ENCODE results near the gene SH3RF3. TPM values are rescaled to one million over a fixed set of nuclear protein-coding genes. Genes with fewer than 3 reads are reported as not detected.

The SH3RF3 gene
- total and polyA plus RNA-seq, 2 of the 13 experiments (the other 11 are each of a cell fraction or from before 2014, with no cell fraction given) = 0.04 TPM; not detected in 1

DNA sequence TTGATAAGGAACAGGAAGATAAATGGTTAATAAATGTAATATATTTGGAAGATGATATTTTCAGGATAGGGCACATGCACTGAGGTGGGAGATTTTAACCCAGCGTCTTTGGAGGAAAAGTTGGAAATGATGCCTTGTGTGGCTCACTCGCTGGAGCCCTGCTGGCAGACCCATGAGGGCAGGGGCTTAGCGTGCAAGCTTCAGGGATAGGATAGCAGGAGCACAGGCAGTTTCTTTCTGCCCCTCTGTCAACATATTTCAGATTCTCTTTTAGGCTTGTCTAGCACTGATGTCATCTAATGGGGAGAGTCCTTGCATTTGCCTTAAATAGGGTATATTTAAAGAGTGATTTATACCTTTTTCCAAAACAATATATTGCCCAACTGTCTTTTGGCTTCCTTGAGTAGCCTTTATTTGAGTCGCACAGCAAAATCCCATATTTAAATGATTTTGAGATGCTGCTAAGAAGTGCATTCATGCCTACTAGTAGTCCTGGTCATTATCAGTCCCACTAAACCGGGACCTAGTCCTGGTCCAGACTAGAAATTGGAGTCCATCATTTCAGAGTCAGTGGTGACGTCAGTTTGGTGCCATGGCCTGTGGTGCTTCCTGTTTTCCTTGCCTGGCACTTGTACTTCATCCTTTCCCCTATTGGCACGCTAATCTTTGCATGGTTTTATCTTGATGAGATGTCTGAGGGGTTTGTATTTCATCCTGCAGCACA, 45.8 kb downstream of the SH3RF3 start:
- ATAC-seq (no peak), FAIRE-seq (no peak), DNase-seq (ENCODE audit: low spot score) (no peak)
- TF ChIP-seq ATF7 (IDR thresholded peaks at IDR 0.05) (peak; percentile 12; the same call in 1 of the 2 replicates), ATF7 (CRISPR knock-in tag; IDR thresholded peaks at IDR 0.05) (no peak), PTBP1 (IDR thresholded peaks at IDR 0.05; ENCODE audit: low read depth, low read length, poor library complexity, severe bottlenecking) (no peak), CREB1 (IDR thresholded peaks at IDR 0.05) (peak; percentile 81), CREB1 (CRISPR knock-in tag; IDR thresholded peaks at IDR 0.05) (no peak)
- in situ Hi-C loops (cut with HindIII; ENCODE audit: extremely low pct_ligation_motif_present, low pct_unique_long_range_greater_than_20kb) = no loop called here
- WGBS (ENCODE audit: low lambda C conversion rate) = 36% methylated on average over 7 of the region's 7 CpGs
- no peaks in the 10 kb centered on the region for H3K36me3 ChIP-seq (replicated peaks in 1 of 2; ENCODE audit: control insufficient read depth in 1 of 2, insufficient read depth in 2 of 2, low read length in 2 of 2)
- no peak overlapping the region for H3K27ac ChIP-seq (ENCODE audit: extremely low read length, insufficient read depth, low read length)
- H3K27me3 ChIP-seq (ENCODE audit: control insufficient read depth in 1 of 2, insufficient read depth in 2 of 2, low read length in 2 of 2) = 0 out of 5 replicates have a peak, but pooled peaks cover 0 to 1% of the 10 kb centered on the region in 2 experiments
- H3K9ac ChIP-seq (ENCODE audit: insufficient read depth, low read depth, low read length) = no peak overlapping the region
- peaks cover 8% of the 10 kb centered on the region for H3K9me3 ChIP-seq (ENCODE audit: low read length)
- no peak overlapping the region for H3K4me2 ChIP-seq (ENCODE audit: low read depth, low read length)
- no peak overlapping the region for H2AFZ ChIP-seq (ENCODE audit: low read length)
- intact Hi-C loops (cut with micrococcal nuclease; ENCODE audit: unreplicated experiment) = no loop called here
- BruUV-seq (replicated peaks) = no TSS peak
- ChIA-PET CTCF (ENCODE audit: low intra/inter-chr PET ratio, low total read pairs) (no interaction called here), POLR2A (no interaction called here)
- H4K20me1 ChIP-seq (ENCODE audit: insufficient read depth, low read length) = no peaks in the 10 kb centered on the region
- no peaks in the 10 kb centered on the region for H3K4me1 ChIP-seq (ENCODE audit: insufficient read depth, low read length)
- H3K79me2 ChIP-seq (ENCODE audit: insufficient read depth, low read length) = no peaks in the 10 kb centered on the region
- H3K4me3 ChIP-seq (replicated peaks in 1 of 3; ENCODE audit: insufficient read depth in 1 of 3, low read depth in 2 of 3, low read length in 3 of 3) = no peak overlapping the region

DNA sequence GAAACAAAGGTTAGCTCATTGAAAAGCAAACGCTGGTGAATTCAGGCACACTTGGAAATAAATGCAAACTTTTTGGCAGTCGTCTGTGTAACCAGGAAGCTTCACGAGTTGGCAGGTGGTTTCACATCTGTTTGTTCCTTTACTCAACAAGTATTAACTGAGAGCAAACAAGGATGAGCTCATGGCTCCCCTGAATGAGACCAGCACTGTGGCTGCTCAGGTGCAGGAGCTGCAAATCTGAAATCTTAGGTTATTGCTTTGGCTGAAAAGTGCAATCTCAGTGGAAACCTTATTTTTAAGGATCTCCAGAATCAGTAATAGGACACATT, 46.3 kb downstream of the SH3RF3 start:
- H3K27me3 ChIP-seq (ENCODE audit: control insufficient read depth in 1 of 2, insufficient read depth in 2 of 2, low read length in 2 of 2) = 0 out of 5 replicates have a peak, but pooled peaks cover 0 to 1% of the 10 kb centered on the region in 2 experiments
- in situ Hi-C loops (cut with HindIII; ENCODE audit: extremely low pct_ligation_motif_present, low pct_unique_long_range_greater_than_20kb) (no loop called here), intact Hi-C loops (cut with micrococcal nuclease; ENCODE audit: unreplicated experiment) (no loop called here)
- no peaks in the 10 kb centered on the region for H3K79me2 ChIP-seq (ENCODE audit: insufficient read depth, low read length)
- 23% methylated on average over 3 of the region's 3 CpGs for WGBS (ENCODE audit: low lambda C conversion rate)
- no peak for DNase-seq (ENCODE audit: low spot score)
- POLR2A ChIA-PET = no interaction called here
- no TSS peak for BruUV-seq (replicated peaks)
- no peak overlapping the region for H3K4me3 ChIP-seq (replicated peaks in 1 of 3; ENCODE audit: insufficient read depth in 1 of 3, low read depth in 2 of 3, low read length in 3 of 3)
- FAIRE-seq = no peak
- no peaks in the 10 kb centered on the region for H3K4me1 ChIP-seq (ENCODE audit: insufficient read depth, low read length)
- no peaks in the 10 kb centered on the region for H4K20me1 ChIP-seq (ENCODE audit: insufficient read depth, low read length)
- no peak overlapping the region for H2AFZ ChIP-seq (ENCODE audit: low read length)
- H3K9me3 ChIP-seq (ENCODE audit: low read length) = peaks cover 8% of the 10 kb centered on the region
- H3K36me3 ChIP-seq (replicated peaks in 1 of 2; ENCODE audit: control insufficient read depth in 1 of 2, insufficient read depth in 2 of 2, low read length in 2 of 2) = no peaks in the 10 kb centered on the region
- no peak overlapping the region for H3K4me2 ChIP-seq (ENCODE audit: low read depth, low read length)
- ATAC-seq = no peak
- CTCF ChIA-PET (ENCODE audit: low intra/inter-chr PET ratio, low total read pairs) = no interaction called here
- no peak overlapping the region for H3K27ac ChIP-seq (ENCODE audit: extremely low read length, insufficient read depth, low read length)
- H3K9ac ChIP-seq (ENCODE audit: insufficient read depth, low read depth, low read length) = no peak overlapping the region
- no peak for TF ChIP-seq IRX3 (CRISPR knock-in tag; IDR thresholded peaks at IDR 0.05; ENCODE audit: borderline replicate concordance, low read depth)
- TF ChIP-seq KLF12 (CRISPR knock-in tag; IDR thresholded peaks at IDR 0.05; ENCODE audit: borderline replicate concordance) = no peak
- TF ChIP-seq GTF2F1 (IDR thresholded peaks at IDR 0.05; ENCODE audit: low read length) = no peak
- no peak for TF ChIP-seq GATAD1 (CRISPR knock-in tag; IDR thresholded peaks at IDR 0.05)
- TF ChIP-seq ZNF768 (CRISPR knock-in tag; IDR thresholded peaks at IDR 0.05) = no peak
- TF ChIP-seq, protein P1, sequence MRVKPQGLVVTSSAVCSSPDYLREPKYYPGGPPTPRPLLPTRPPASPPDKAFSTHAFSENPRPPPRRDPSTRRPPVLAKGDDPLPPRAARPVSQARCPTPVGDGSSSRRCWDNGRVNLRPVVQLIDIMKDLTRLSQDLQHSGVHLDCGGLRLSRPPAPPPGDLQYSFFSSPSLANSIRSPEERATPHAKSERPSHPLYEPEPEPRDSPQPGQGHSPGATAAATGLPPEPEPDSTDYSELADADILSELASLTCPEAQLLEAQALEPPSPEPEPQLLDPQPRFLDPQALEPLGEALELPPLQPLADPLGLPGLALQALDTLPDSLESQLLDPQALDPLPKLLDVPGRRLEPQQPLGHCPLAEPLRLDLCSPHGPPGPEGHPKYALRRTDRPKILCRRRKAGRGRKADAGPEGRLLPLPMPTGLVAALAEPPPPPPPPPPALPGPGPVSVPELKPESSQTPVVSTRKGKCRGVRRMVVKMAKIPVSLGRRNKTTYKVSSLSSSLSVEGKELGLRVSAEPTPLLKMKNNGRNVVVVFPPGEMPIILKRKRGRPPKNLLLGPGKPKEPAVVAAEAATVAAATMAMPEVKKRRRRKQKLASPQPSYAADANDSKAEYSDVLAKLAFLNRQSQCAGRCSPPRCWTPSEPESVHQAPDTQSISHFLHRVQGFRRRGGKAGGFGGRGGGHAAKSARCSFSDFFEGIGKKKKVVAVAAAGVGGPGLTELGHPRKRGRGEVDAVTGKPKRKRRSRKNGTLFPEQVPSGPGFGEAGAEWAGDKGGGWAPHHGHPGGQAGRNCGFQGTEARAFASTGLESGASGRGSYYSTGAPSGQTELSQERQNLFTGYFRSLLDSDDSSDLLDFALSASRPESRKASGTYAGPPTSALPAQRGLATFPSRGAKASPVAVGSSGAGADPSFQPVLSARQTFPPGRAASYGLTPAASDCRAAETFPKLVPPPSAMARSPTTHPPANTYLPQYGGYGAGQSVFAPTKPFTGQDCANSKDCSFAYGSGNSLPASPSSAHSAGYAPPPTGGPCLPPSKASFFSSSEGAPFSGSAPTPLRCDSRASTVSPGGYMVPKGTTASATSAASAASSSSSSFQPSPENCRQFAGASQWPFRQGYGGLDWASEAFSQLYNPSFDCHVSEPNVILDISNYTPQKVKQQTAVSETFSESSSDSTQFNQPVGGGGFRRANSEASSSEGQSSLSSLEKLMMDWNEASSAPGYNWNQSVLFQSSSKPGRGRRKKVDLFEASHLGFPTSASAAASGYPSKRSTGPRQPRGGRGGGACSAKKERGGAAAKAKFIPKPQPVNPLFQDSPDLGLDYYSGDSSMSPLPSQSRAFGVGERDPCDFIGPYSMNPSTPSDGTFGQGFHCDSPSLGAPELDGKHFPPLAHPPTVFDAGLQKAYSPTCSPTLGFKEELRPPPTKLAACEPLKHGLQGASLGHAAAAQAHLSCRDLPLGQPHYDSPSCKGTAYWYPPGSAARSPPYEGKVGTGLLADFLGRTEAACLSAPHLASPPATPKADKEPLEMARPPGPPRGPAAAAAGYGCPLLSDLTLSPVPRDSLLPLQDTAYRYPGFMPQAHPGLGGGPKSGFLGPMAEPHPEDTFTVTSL (CRISPR knock-in tag; IDR thresholded peaks at IDR 0.05; ENCODE audit: borderline replicate concordance) = no peak
- TF ChIP-seq MXI1 (IDR thresholded peaks at IDR 0.05; ENCODE audit: borderline replicate concordance, low read depth, low read length) = no peak
- no peak for TF ChIP-seq STAG1 (CRISPR knock-in tag; IDR thresholded peaks at IDR 0.05)
- TF ChIP-seq ARNT2 (CRISPR knock-in tag; IDR thresholded peaks at IDR 0.05; ENCODE audit: low read depth) = no peak
- TF ChIP-seq THYN1 (CRISPR knock-in tag; IDR thresholded peaks at IDR 0.05; ENCODE audit: borderline replicate concordance, low read depth) = no peak
